Keratinocyte (primary cell): ENCODE measurements around the gene RNU6-1. TPM values are rescaled to one million over a fixed set of nuclear protein-coding genes. Genes with fewer than 3 reads are reported as not detected.
A peak's percentile ranks its signal among the peaks of the same experiment; 100 is the strongest.

Source experiments
- DNase-seq: peaks from one replicate; pipeline ENCODE4 v3.0.0-alpha.2; 2011; ENCODE audit warnings: low read depth, missing footprints, low spot score
- FAIRE-seq: peaks from 2 replicates; lab custom pipeline; 2011; peaks lifted over from hg19 to GRCh38; lab: Jason Lieb, UNC
- H2AFZ ChIP-seq: 2 replicates; pipeline ENCODE4 v1.6.0; 2012; ENCODE audit warnings: low read length, control low read depth, inconsistent platforms; ENCODE audit not compliant: control insufficient read depth
- H3K27ac ChIP-seq: 2 replicates; pipeline ENCODE4 v1.5.1; 2011; ENCODE audit warnings: low read length; ENCODE audit not compliant: control insufficient read depth, insufficient read depth
- H3K27me3 ChIP-seq: 3 replicates; pipeline ENCODE4 v1.6.0; 2011; ENCODE audit warnings: low read length; ENCODE audit not compliant: control insufficient read depth, insufficient read depth; ENCODE audit errors: extremely low read depth
- H3K36me3 ChIP-seq, 2 experiments: 2 replicates in 1 of 2; 3 replicates in 1 of 2; pipeline ENCODE4 v1.5.1; 2011; ENCODE audit warnings: low read length in 2 of 2, mild to moderate bottlenecking in 1 of 2; ENCODE audit not compliant: control insufficient read depth in 2 of 2, insufficient read depth in 2 of 2; ENCODE audit errors: extremely low read depth in 1 of 2
- H3K4me1 ChIP-seq: 3 replicates; pipeline ENCODE4 v1.5.1; 2011; ENCODE audit warnings: low read length; ENCODE audit not compliant: control insufficient read depth, insufficient read depth; ENCODE audit errors: extremely low read depth
- H3K4me2 ChIP-seq: 3 replicates; pipeline ENCODE4 v1.6.0; 2011; ENCODE audit warnings: low read depth, low read length; ENCODE audit not compliant: control insufficient read depth, insufficient read depth; ENCODE audit errors: extremely low read depth
- H3K4me3 ChIP-seq, 3 experiments: fragments of 200-600 bp in 1 of 3; sonication (generic) in 1 of 3; 2 replicates in 2 of 3; 3 replicates in 1 of 3; pipeline ENCODE4 v1.5.1; 2011 to 2016; ENCODE audit warnings: low read length in 3 of 3, mild to moderate bottlenecking in 3 of 3, control low read depth in 2 of 3, inconsistent platforms in 1 of 3, low read depth in 1 of 3, mixed read lengths in 1 of 3, mixed run types in 1 of 3, moderate library complexity in 1 of 3; ENCODE audit not compliant: control insufficient read depth in 2 of 3, insufficient read depth in 2 of 3; ENCODE audit errors: extremely low read depth in 1 of 3
- H3K79me2 ChIP-seq: 2 replicates; pipeline ENCODE4 v1.6.0; 2012; ENCODE audit warnings: low read length; ENCODE audit not compliant: control insufficient read depth, insufficient read depth
- H3K9ac ChIP-seq: 3 replicates; pipeline ENCODE4 v1.6.0; 2011; ENCODE audit warnings: low read length; ENCODE audit not compliant: control insufficient read depth, insufficient read depth; ENCODE audit errors: extremely low read depth
- H3K9me1 ChIP-seq: 3 replicates; pipeline ENCODE4 v1.6.0; 2011; ENCODE audit warnings: low read length; ENCODE audit not compliant: control insufficient read depth, insufficient read depth; ENCODE audit errors: extremely low read depth
- H3K9me3 ChIP-seq: 2 replicates; pipeline ENCODE4 v1.5.1; 2012; ENCODE audit warnings: low read depth, low read length; ENCODE audit not compliant: control insufficient read depth
- H4K20me1 ChIP-seq: 3 replicates; pipeline ENCODE4 v1.6.0; 2011; ENCODE audit warnings: low read length; ENCODE audit not compliant: control insufficient read depth, insufficient read depth; ENCODE audit errors: extremely low read depth
- EZH2 ChIP-seq: IDR thresholded peaks from one replicate; pipeline ENCODE4 v1.6.1; 2012; ENCODE audit warnings: inconsistent platforms, mild to moderate bottlenecking, low read length, moderate library complexity
- dilution Hi-C: fragments of 300-500 bp; cut with MboI; formaldehyde crosslinking; loops from one replicate; pipeline ENCODE4 v1.7.0; 2020; ENCODE audit warnings: low sequenced_read_pairs; ENCODE audit not compliant: extremely low pct_ligation_motif_present
- polyA plus RNA-seq, 5 experiments: library from polyadenylated mRNA; depleted of rRNA in 3 of 5; stranded (reverse) in 3 of 5; stranded (forward) in 1 of 5; unstranded in 1 of 5; fragments of >200 nt; gene quantifications; 1 replicate in 1 of 5; 2 replicates in 3 of 5; 3 replicates in 1 of 5; pipeline versions ENCODE4 v1.2.1 to v1.2.3, GENCODE V29; 2011 to 2012; ENCODE audit warnings: missing spikeins in 2 of 5, low read depth in 1 of 5, low replicate concordance in 1 of 5
- TF ChIP-seq, protein P1 (sequence below), 3 experiments: IDR thresholded peaks in 1 of 3; conservative IDR thresholded peaks in 1 of 3; optimal IDR thresholded peaks in 1 of 3; 2 replicates in 2 of 3; 3 replicates in 1 of 3; pipeline versions ENCODE3 to v1.5.1; 2011; ENCODE audit warnings: low read length in 3 of 3, mild to moderate bottlenecking in 3 of 3, moderate library complexity in 2 of 3, control low read depth in 1 of 3, inconsistent platforms in 1 of 3; ENCODE audit not compliant: insufficient read depth in 2 of 3; ENCODE audit errors: extremely low read depth in 1 of 3

The RNU6-1 gene
- polyA plus RNA-seq, 1 donor (not counting 4 experiments of a cell fraction or from before 2014, with no cell fraction given), result not detected

GRCh38 chr15:67884514-67885174 is 44.8 kb upstream of the RNU6-1 start:
- peak overlapping the region; percentile 80 for H3K4me2 ChIP-seq
- peak overlapping the region; percentile 70 for H3K9ac ChIP-seq
- no peak for TF ChIP-seq EZH2
- TF ChIP-seq, protein P1, sequence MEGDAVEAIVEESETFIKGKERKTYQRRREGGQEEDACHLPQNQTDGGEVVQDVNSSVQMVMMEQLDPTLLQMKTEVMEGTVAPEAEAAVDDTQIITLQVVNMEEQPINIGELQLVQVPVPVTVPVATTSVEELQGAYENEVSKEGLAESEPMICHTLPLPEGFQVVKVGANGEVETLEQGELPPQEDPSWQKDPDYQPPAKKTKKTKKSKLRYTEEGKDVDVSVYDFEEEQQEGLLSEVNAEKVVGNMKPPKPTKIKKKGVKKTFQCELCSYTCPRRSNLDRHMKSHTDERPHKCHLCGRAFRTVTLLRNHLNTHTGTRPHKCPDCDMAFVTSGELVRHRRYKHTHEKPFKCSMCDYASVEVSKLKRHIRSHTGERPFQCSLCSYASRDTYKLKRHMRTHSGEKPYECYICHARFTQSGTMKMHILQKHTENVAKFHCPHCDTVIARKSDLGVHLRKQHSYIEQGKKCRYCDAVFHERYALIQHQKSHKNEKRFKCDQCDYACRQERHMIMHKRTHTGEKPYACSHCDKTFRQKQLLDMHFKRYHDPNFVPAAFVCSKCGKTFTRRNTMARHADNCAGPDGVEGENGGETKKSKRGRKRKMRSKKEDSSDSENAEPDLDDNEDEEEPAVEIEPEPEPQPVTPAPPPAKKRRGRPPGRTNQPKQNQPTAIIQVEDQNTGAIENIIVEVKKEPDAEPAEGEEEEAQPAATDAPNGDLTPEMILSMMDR (optimal IDR thresholded peaks at IDR 0.05 in 1 of 3, IDR thresholded peaks at IDR 0.05 in 1 of 3, conservative IDR thresholded peaks at IDR 0.05 in 1 of 3; ENCODE audit: extremely low read depth in 1 of 3, insufficient read depth in 2 of 3, low read length in 3 of 3), result no peak
- peak overlapping the region; percentile 2 to 50 (median 41) for H3K4me3 ChIP-seq
- dilution Hi-C loops, result no loop called here
- H3K36me3 ChIP-seq, result no peaks in the 10 kb centered on the region
- H3K79me2 ChIP-seq, result no peaks in the 10 kb centered on the region
- H3K27me3 ChIP-seq, result no peaks in the 10 kb centered on the region
- H3K27ac ChIP-seq, result peak overlapping the region; percentile 71
- H4K20me1 ChIP-seq, result no peaks in the 10 kb centered on the region
- peak; percentile 42 for DNase-seq
- no peaks in the 10 kb centered on the region for H3K9me1 ChIP-seq
- peaks cover 23% of the 10 kb centered on the region for H3K4me1 ChIP-seq
- H3K9me3 ChIP-seq, result no peaks in the 10 kb centered on the region
- FAIRE-seq, result no peak
- H2AFZ ChIP-seq, result peak overlapping the region; percentile 82

DNA sequence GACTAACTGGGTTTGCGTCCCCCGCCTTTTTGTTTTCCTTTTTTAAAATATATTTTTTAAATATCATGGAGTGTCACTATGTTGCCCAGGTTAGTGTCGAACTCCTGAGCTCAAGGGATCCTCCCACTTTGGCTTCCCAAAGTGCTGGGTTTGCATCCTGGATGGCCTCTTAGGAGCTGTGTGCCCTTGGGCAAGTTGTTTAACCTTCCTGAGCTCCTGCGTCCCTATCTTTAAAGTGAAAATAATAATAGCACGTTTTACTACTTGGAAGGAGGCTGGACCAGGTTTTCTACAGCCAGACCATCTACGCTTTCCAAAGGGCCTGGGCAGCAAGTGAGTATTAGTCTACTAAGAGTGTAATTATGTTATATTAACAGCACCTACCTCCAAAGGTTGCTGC is 44.2 kb upstream of the RNU6-1 start:
- TF ChIP-seq, protein P1 (optimal IDR thresholded peaks at IDR 0.05 in 1 of 3, IDR thresholded peaks at IDR 0.05 in 1 of 3, conservative IDR thresholded peaks at IDR 0.05 in 1 of 3; ENCODE audit: extremely low read depth in 1 of 3, insufficient read depth in 2 of 3, low read length in 3 of 3), result no peak
- H3K27ac ChIP-seq, result peak overlapping the region; percentile 38
- H3K36me3 ChIP-seq, result no peaks in the 10 kb centered on the region

More for the DNA sequence above, 44.2 kb upstream of the RNU6-1 start:
- FAIRE-seq, result no peak
- H4K20me1 ChIP-seq, result no peaks in the 10 kb centered on the region
- peaks cover 23% of the 10 kb centered on the region for H3K4me1 ChIP-seq
- H3K4me3 ChIP-seq, result peak overlapping the region in 2 of 3 experiments; percentile 4 to 30
- no peaks in the 10 kb centered on the region for H3K9me1 ChIP-seq
- H3K9ac ChIP-seq, result peak overlapping the region; percentile 29
- H3K79me2 ChIP-seq, result no peaks in the 10 kb centered on the region
- dilution Hi-C loops, result no loop called here
- peak overlapping the region; percentile 80 for H3K4me2 ChIP-seq
- no peaks in the 10 kb centered on the region for H3K27me3 ChIP-seq
- H3K9me3 ChIP-seq, result no peaks in the 10 kb centered on the region
- peak overlapping the region; percentile 71 for H2AFZ ChIP-seq
- no peak for DNase-seq
